Type B pancreatic cell (in vitro differentiated cells): ENCODE data around the gene IFRD2. TPM values are rescaled to one million over a fixed set of nuclear protein-coding genes. Genes with fewer than 3 reads are reported as not detected.
A peak's percentile ranks its signal among the peaks of the same experiment; 100 is the strongest.

Source experiments
- DNase-seq: peaks from one replicate; pipeline ENCODE4 v3.0.0; 2021; ENCODE audit warnings: mixed read lengths; ENCODE audit not compliant: unreplicated experiment; ENCODE audit errors: extremely low spot score
- H3K27ac Mint-ChIP-seq: 2 replicates; pipeline ENCODE4 v1.8.0; 2021; ENCODE audit warnings: mild to moderate bottlenecking, mixed read lengths
- H3K27me3 Mint-ChIP-seq: 2 replicates; pipeline ENCODE4 v1.8.0; 2021; ENCODE audit warnings: mixed read lengths
- H3K36me3 Mint-ChIP-seq: 2 replicates; pipeline ENCODE4 v1.8.0; 2021; ENCODE audit warnings: mixed read lengths
- H3K4me1 Mint-ChIP-seq: one replicate; pipeline ENCODE4 v1.8.0; 2021; ENCODE audit warnings: mixed read lengths; ENCODE audit not compliant: unreplicated experiment
- H3K4me3 Mint-ChIP-seq: 2 replicates; pipeline ENCODE4 v1.8.0; 2021; ENCODE audit warnings: mild to moderate bottlenecking, mixed read lengths
- H3K9me3 Mint-ChIP-seq: 2 replicates; pipeline ENCODE4 v1.8.0; 2021; ENCODE audit warnings: mixed read lengths
- CTCF ChIP-seq: fragments of 200-600 bp; sonication (generic); conservative IDR thresholded peaks from 2 replicates; pipeline ENCODE4 v1.5.0; 2021; ENCODE audit warnings: antibody characterized with exemption, mild to moderate bottlenecking
- total RNA-seq: library from RNA; stranded (reverse); gene quantifications from 2 replicates; pipeline ENCODE4 v1.2.1, GENCODE V29; 2021; ENCODE audit warnings: low replicate concordance

IFRD2 gene
- total RNA-seq, 1 donor from 2014 or later: 80.5 TPM

GRCh38 chr3:50325497-50326181 lies 33.4 kb upstream of the IFRD2 start:
- peak overlapping the region; percentile 75 for H3K4me3 Mint-ChIP-seq
- H3K36me3 Mint-ChIP-seq: peaks cover 4% of the 10 kb centered on the region
- TF ChIP-seq CTCF: no peak
- H3K4me1 Mint-ChIP-seq: peaks cover 16% of the 10 kb centered on the region
- H3K27ac Mint-ChIP-seq: no peak overlapping the region
- no peaks in the 10 kb centered on the region for H3K9me3 Mint-ChIP-seq
- DNase-seq: no peak
- no peaks in the 10 kb centered on the region for H3K27me3 Mint-ChIP-seq

DNA sequence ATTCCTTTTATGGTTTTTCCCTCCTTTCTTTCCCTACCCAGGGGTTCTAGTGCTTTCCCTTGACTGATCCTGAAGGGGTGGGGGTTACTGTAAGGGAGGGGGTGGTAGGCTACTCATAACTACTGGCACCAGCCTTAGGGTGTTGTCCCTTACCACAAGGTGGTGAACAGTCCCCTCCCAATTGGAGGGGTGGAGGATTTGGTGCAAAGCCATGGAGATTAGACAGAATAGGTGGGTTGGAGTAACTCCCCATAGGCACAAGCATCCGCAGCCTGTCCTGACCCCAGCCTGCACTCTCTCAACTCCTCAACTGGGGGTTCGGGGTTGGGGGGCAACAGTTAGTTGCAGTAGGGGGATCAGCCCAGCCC lies 32.9 kb upstream of the IFRD2 start:
- Mint-ChIP-seq H3K9me3 (no peaks in the 10 kb centered on the region), H3K4me3 (peak overlapping the region; percentile 75), H3K27me3 (no peaks in the 10 kb centered on the region), H3K27ac (peak overlapping the region; percentile 86), H3K36me3 (peaks cover 4% of the 10 kb centered on the region), H3K4me1 (peaks cover 19% of the 10 kb centered on the region)
- no peak for TF ChIP-seq CTCF
- DNase-seq: no peak

DNA sequence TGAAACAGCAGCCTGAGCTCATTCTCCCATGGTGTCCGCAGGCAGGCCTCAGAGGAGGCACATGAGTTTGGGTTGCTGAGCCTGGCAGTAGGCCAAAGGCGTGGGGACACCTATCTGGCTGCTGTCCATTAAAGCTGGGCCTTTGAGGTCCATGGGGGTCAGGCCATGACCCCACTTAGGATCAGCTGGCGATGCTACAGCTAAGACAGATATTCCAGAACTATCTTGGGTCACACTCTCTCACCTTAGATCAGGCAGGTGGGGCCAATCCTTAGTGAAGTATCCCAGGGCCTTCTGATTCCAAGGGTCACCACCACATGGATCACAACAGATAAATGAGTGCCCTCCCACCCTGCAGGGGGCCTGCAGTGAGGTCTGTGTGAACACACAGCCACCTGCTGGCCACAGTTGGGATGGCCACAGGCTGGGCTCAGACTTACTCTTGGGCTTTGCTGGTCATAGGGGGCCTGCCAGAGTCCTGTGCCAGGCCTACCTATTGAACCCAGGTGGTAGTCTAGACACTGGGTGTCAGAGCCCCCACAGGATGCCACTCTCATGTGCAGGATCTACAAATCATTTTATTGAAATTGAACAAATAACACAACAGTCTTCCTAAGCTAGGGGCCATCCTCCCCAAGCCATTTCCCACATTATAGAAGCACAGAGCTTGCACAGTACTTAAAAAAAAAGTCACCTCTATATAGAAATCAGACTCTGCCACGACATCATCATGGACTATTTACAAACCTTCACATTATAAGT lies 32.3 kb upstream of the IFRD2 start:
- Mint-ChIP-seq H3K36me3 (peaks cover 4% of the 10 kb centered on the region), H3K4me3 (peak overlapping the region; percentile 75), H3K27ac (peak overlapping the region; percentile 86), H3K9me3 (no peaks in the 10 kb centered on the region), H3K27me3 (no peaks in the 10 kb centered on the region), H3K4me1 (peaks cover 22% of the 10 kb centered on the region)
- TF ChIP-seq CTCF: peak; percentile 86
- no peak for DNase-seq

DNA sequence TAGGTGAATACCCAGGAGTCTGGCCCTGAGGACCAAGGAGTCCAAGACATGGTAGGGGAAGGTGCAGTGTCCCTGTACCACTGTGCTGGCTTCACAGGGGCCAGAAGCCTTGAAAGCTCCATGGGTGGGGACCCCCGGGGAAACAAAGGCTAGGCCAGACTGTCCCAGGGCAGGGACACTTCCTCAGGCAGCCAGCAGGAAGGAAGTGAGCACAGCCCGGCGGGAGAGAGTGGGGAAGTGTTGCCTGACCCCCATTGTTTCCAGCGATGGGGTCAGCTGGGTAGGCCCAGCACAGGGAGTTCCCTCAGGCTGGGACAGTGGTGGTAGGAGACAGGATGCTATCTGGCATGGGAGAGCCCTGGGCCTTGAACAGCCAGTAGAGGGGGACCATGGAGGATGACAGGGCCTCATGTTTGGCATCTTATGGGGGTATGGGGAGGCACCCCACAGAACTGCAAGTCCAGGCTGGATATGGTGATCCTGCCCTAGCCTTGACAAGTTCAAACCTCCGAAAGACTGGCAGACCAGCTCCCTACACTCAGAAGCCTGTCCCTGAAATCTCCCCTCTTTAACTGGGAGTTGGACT lies 31.5 kb upstream of the IFRD2 start:
- Mint-ChIP-seq H3K36me3 (peaks cover 4% of the 10 kb centered on the region), H3K27ac (peak overlapping the region; percentile 67), H3K4me1 (peaks cover 25% of the 10 kb centered on the region), H3K27me3 (no peaks in the 10 kb centered on the region), H3K4me3 (no peak overlapping the region), H3K9me3 (no peaks in the 10 kb centered on the region)
- TF ChIP-seq CTCF: peak; percentile 29
- no peak for DNase-seq

GRCh38 chr3:50323092-50323600 lies 30.9 kb upstream of the IFRD2 start:
- Mint-ChIP-seq H3K27ac (peak overlapping the region; percentile 67), H3K36me3 (peaks cover 7% of the 10 kb centered on the region), H3K27me3 (no peaks in the 10 kb centered on the region), H3K4me1 (peaks cover 25% of the 10 kb centered on the region), H3K9me3 (no peaks in the 10 kb centered on the region), H3K4me3 (peak overlapping the region; percentile 89)
- TF ChIP-seq CTCF: no peak
- no peak for DNase-seq
